Uterus (tissue), 4 donors: ENCODE measurements around the gene NT5C1A. TPM values are rescaled to one million over a fixed set of nuclear protein-coding genes. Genes with fewer than 3 reads are reported as not detected.

Source experiments
- DNase-seq, 2 donors: peaks; one replicate each; pipeline ENCODE4 v3.0.0-alpha.2; 2019 to 2020
- H3K27ac ChIP-seq, 2 donors: fragments of 200-600 bp; sonication (generic); 1 replicate in 1 of 2; 2 replicates in 1 of 2; pipeline ENCODE4 v1.5.1; 2016 to 2018
- H3K27me3 ChIP-seq, 2 donors: fragments of 200-600 bp; sonication (generic); one replicate each; pipeline ENCODE4 v1.5.1; 2018 to 2019; ENCODE audit warnings: control low read depth in 1 of 2
- H3K36me3 ChIP-seq, 2 donors: fragments of 200-600 bp; sonication (generic); one replicate each; pipeline ENCODE4 v1.5.1; 2019; ENCODE audit warnings: control low read depth in 1 of 2
- H3K4me1 ChIP-seq, 2 donors: fragments of 200-600 bp; sonication (generic); one replicate each; pipeline ENCODE4 v1.5.1; 2018 to 2019; ENCODE audit warnings: control low read depth in 1 of 2
- H3K4me3 ChIP-seq, 2 donors: fragments of 200-600 bp; sonication (generic); 1 replicate in 1 of 2; 2 replicates in 1 of 2; pipeline ENCODE4 v1.5.1; 2018 to 2019; ENCODE audit warnings: mild to moderate bottlenecking in 1 of 2
- H3K9me3 ChIP-seq, 2 donors: fragments of 200-600 bp; sonication (generic); one replicate each; pipeline ENCODE4 v1.5.1; 2019; ENCODE audit warnings: control low read depth in 1 of 2
- POLR2A ChIP-seq, 2 donors: fragments of 450-650 bp; IDR thresholded peaks; one replicate each; pipeline ENCODE4 v1.6.1; 2016; ENCODE audit warnings: antibody characterized with exemption in 2 of 2, mild to moderate bottlenecking in 1 of 2, moderate library complexity in 1 of 2
- intact Hi-C: fragments of 100-400 bp; cut with DNase I; formaldehyde crosslinking; loops from one replicate; pipeline ENCODE4 v1.15.1; 2023; ENCODE audit warnings: low total_unique reads
- total RNA-seq, 4 donors: library from RNA; depleted of rRNA in 3 of 4; stranded (reverse); fragments of >200 nt in 3 of 4; gene quantifications; one replicate each; pipeline versions ENCODE4 v1.1.0 to v1.2.4, GENCODE V29; 2014 to 2023
- TF ChIP-seq, protein P1 (sequence below), 4 experiments: fragments of 200-600 bp in 2 of 4; fragments of 450-650 bp in 2 of 4; sonication (generic) in 2 of 4; IDR thresholded peaks; one replicate each; pipeline ENCODE4 v1.5.1; 2016 to 2019; ENCODE audit warnings: antibody characterized with exemption in 4 of 4, mild to moderate bottlenecking in 2 of 4, moderate library complexity in 1 of 4
- donor health status: DM: yes; HTN: yes; CAD: no.

The NT5C1A gene
- total RNA-seq, 4 donors from 2014 or later = 1.1 to 1.8 TPM; not detected in 2

DNA sequence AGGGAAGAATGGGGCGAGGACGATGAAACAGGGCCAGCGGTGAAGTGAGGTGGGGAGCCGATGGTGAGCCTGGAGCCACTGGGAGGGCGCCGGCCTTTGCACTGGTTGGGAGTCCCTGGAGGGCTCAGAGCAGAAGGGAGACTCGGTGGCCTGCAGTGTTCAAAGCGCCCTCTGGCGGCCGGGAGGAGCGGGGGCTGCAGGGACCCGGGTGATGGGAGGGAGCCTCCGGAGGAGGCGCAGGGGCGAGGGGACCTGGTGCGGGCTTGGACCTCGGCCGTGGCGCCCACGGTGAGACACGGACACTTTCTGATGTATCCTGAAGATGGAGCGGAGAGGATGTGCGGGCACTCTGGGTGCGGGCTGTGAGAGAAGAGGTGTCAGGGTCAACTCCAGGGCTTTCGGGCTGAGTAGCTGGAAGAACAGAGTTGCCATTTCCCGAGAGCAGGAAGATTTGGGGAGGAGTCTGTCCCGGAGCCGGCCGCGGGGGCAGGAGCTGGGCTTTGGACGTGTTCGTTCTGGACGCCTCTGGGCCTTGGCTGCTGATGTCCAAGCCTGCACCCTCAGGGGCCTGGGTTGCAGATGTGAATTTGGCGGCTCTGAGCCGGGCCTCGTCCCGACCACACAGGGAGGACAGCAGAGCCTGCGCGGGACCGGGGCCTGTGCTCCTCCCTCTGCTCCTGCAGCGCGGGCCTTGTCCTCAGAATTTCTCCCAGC is 62.1 kb downstream of the NT5C1A start:
- H3K27ac ChIP-seq = peak overlapping the region in 1 of 2 donors; percentile 32
- no peaks in the 10 kb centered on the region for H3K27me3 ChIP-seq
- peak; percentile 56 to 76 for DNase-seq
- no peaks in the 10 kb centered on the region for H3K4me1 ChIP-seq
- no peak overlapping the region for H3K4me3 ChIP-seq
- H3K9me3 ChIP-seq = no peaks in the 10 kb centered on the region
- H3K36me3 ChIP-seq = no peaks in the 10 kb centered on the region
- TF ChIP-seq, protein P1, sequence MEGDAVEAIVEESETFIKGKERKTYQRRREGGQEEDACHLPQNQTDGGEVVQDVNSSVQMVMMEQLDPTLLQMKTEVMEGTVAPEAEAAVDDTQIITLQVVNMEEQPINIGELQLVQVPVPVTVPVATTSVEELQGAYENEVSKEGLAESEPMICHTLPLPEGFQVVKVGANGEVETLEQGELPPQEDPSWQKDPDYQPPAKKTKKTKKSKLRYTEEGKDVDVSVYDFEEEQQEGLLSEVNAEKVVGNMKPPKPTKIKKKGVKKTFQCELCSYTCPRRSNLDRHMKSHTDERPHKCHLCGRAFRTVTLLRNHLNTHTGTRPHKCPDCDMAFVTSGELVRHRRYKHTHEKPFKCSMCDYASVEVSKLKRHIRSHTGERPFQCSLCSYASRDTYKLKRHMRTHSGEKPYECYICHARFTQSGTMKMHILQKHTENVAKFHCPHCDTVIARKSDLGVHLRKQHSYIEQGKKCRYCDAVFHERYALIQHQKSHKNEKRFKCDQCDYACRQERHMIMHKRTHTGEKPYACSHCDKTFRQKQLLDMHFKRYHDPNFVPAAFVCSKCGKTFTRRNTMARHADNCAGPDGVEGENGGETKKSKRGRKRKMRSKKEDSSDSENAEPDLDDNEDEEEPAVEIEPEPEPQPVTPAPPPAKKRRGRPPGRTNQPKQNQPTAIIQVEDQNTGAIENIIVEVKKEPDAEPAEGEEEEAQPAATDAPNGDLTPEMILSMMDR (IDR thresholded peaks at IDR 0.05) = peak; percentile 34 to 69 (median 50)
- TF ChIP-seq POLR2A (IDR thresholded peaks at IDR 0.05) = no peak
- intact Hi-C loops = loop anchor here (5.0 kb wide), 1 partner anchor 43 kb away; no protein-coding TSS in a partner anchor

Other genes starting within 250 kb of the NT5C1A start
- gene BMP8A, start 180.5 kb downstream of the NT5C1A start, total RNA-seq = 1 to 10 TPM in 3 of 4 donors, not detected in 1; 1.8 to 8.3 (median 2.7) TPM
- 100 to 1,000 TPM in 2 of 4 donors, 10 to 100 TPM in 2; 48.2 to 189 (median 102) TPM for gene PABPC4, start 95.3 kb downstream of the NT5C1A start, total RNA-seq
- gene HEYL, start 32.5 kb downstream of the NT5C1A start, total RNA-seq = 10 to 100 TPM in 2 of 4 donors, 1 to 10 TPM in 2; 9.4 to 64.0 (median 13.4) TPM
- gene HPCAL4, start 19.3 kb upstream of the NT5C1A start, total RNA-seq = 1 to 10 TPM in 1 of 4 donors, under 1 TPM in 1, not detected in 2; 0.24 to 3.9 TPM
- gene PPIE, start 66.8 kb upstream of the NT5C1A start, total RNA-seq = 10 to 100 TPM; 20.0 to 51.5 (median 44.0) TPM
- 1 to 10 TPM in 2 of 4 donors, not detected in 2; 1.1 to 1.5 TPM for gene OXCT2, start 99.2 kb upstream of the NT5C1A start, total RNA-seq
- gene BMP8B, start 116.8 kb upstream of the NT5C1A start, total RNA-seq = 1 to 10 TPM in 1 of 4 donors, under 1 TPM in 1, not detected in 2; 0.46 to 1.3 TPM
- 10 to 100 TPM; 16.1 to 43.3 (median 30.1) TPM for gene TRIT1, start 211.4 kb upstream of the NT5C1A start, total RNA-seq
- gene MYCL, start 229.8 kb upstream of the NT5C1A start, total RNA-seq = 1 to 10 TPM in 1 of 4 donors, under 1 TPM in 1, not detected in 2; 0.40 to 3.6 TPM